MCF 10A (cell line): ENCODE results near the gene CENPX. TPM values are rescaled to one million over a fixed set of nuclear protein-coding genes. Genes with fewer than 3 reads are reported as not detected.

Experiments used
- BruUV-seq: library from RNA; stranded (reverse); fragments of 400-500 nt; replicated peaks from 2 replicates; lab custom pipeline; 2021; lab: Mats Ljungman, UMichigan
- CTCF ChIA-PET: fragments of 300-600 bp; sonication (Branson Sonifier 250); formaldehyde crosslinking; extraction: SDS; loops from one replicate; lab custom pipeline; 2021; ENCODE audit warnings: antibody characterized with exemption, inconsistent platforms; lab: Yijun Ruan, JAX
- POLR2A ChIA-PET: fragments of 300-600, 350-650 bp; sonication (Branson Sonifier 250); formaldehyde crosslinking; extraction: SDS; loops from one replicate; lab custom pipeline; 2020; ENCODE audit warnings: antibody characterized with exemption, inconsistent platforms; lab: Yijun Ruan, JAX
- DNase-seq: peaks from one replicate; pipeline ENCODE4 v3.0.0-alpha.2; 2018; ENCODE audit not compliant: unreplicated experiment
- H3K27ac Mint-ChIP-seq: one replicate; pipeline ENCODE4 v1.8.0; 2022; ENCODE audit warnings: mild to moderate bottlenecking, low read depth, mixed read lengths; ENCODE audit not compliant: unreplicated experiment
- H3K27me3 Mint-ChIP-seq: one replicate; pipeline ENCODE4 v1.8.0; 2022; ENCODE audit warnings: mixed read lengths; ENCODE audit not compliant: insufficient read depth, unreplicated experiment
- H3K36me3 Mint-ChIP-seq: one replicate; pipeline ENCODE4 v1.8.0; 2022; ENCODE audit warnings: mild to moderate bottlenecking, moderate library complexity, mixed read lengths; ENCODE audit not compliant: insufficient read depth, unreplicated experiment
- H3K4me1 Mint-ChIP-seq: one replicate; pipeline ENCODE4 v1.8.0; 2022; ENCODE audit warnings: mixed read lengths; ENCODE audit not compliant: insufficient read depth, unreplicated experiment
- H3K4me3 Mint-ChIP-seq: one replicate; pipeline ENCODE4 v1.8.0; 2022; ENCODE audit warnings: mild to moderate bottlenecking, moderate library complexity, mixed read lengths; ENCODE audit not compliant: unreplicated experiment
- H3K9me3 Mint-ChIP-seq: one replicate; pipeline ENCODE4 v1.8.0; 2022; ENCODE audit warnings: mixed read lengths; ENCODE audit not compliant: unreplicated experiment
- CTCF ChIP-seq: fragments of 200-600 bp; IDR thresholded peaks from one replicate; pipeline ENCODE4 v1.8.0; 2022; ENCODE audit warnings: antibody characterized with exemption, mild to moderate bottlenecking; ENCODE audit not compliant: unreplicated experiment
- intact Hi-C: fragments of 100-400 bp; cut with micrococcal nuclease; formaldehyde crosslinking; loops from 2 replicates; pipeline ENCODE4 v1.14.1; 2022
- total RNA-seq: library from RNA; stranded (reverse); gene quantifications from 2 replicates; pipeline ENCODE4 v1.2.3, GENCODE V29; 2022

The CENPX gene
- total RNA-seq, 1 experiment from 2014 or later: 35.6 TPM

GRCh38 chr17:82049106-82049505 lies 26.4 kb upstream of the CENPX start:
- no TSS peak for BruUV-seq
- H3K36me3 Mint-ChIP-seq: peaks cover 20% of the 10 kb centered on the region
- ChIA-PET CTCF (no interaction called here), POLR2A (interaction anchor here (3.0 kb wide), 1 partner anchor 11 kb away, joined by 11 read pairs; the partner anchor contains the start of gene DCXR)
- H3K4me3 Mint-ChIP-seq: no peak overlapping the region
- no peak for TF ChIP-seq CTCF
- H3K27me3 Mint-ChIP-seq: no peaks in the 10 kb centered on the region
- no peaks in the 10 kb centered on the region for H3K9me3 Mint-ChIP-seq
- H3K27ac Mint-ChIP-seq: no peak overlapping the region
- no peak for DNase-seq
- intact Hi-C loops: no loop called here
- H3K4me1 Mint-ChIP-seq: no peaks in the 10 kb centered on the region

- no TSS peak for BruUV-seq
- intact Hi-C loops: no loop called here
- DNase-seq: no peak
- CTCF ChIA-PET: no interaction called here
- Mint-ChIP-seq H3K9me3 (no peaks in the 10 kb centered on the region), H3K27ac (no peak overlapping the region), H3K4me3 (no peak overlapping the region), H3K36me3 (peaks cover 19% of the 10 kb centered on the region), H3K27me3 (no peaks in the 10 kb centered on the region), H3K4me1 (no peaks in the 10 kb centered on the region)
- no peak for TF ChIP-seq CTCF
- POLR2A ChIA-PET: interaction anchor here (3.0 kb wide), 1 partner anchor 11 kb away, joined by 11 read pairs; the partner anchor contains the start of gene DCXR
Measured at GRCh38 chr17:82048571-82048971, 25.9 kb upstream of the CENPX start.

- ChIA-PET CTCF (interaction anchor here (0.6 kb wide), 1 partner anchor 322 kb away, joined by 4 read pairs; no protein-coding TSS in a partner anchor), POLR2A (interaction anchor here (0.6 to 1.3 kb wide), 3 partner anchors 10 to 62 kb away, joined by 3 to 6 read pairs (median 4); partner anchors contain the start of gene DCXR)
- intact Hi-C loops: no loop called here
- DNase-seq: no peak
- Mint-ChIP-seq H3K4me1 (no peaks in the 10 kb centered on the region), H3K4me3 (no peak overlapping the region), H3K27ac (no peak overlapping the region), H3K36me3 (peaks cover 19% of the 10 kb centered on the region), H3K9me3 (no peaks in the 10 kb centered on the region), H3K27me3 (no peaks in the 10 kb centered on the region)
- TF ChIP-seq CTCF: no peak
- BruUV-seq: TSS peak; percentile 33
Measured at GRCh38 chr17:82047914-82048570, 25.4 kb upstream of the CENPX start.

GRCh38 chr17:82047379-82047778 lies 24.7 kb upstream of the CENPX start:
- H3K27me3 Mint-ChIP-seq: no peaks in the 10 kb centered on the region
- H3K9me3 Mint-ChIP-seq: no peaks in the 10 kb centered on the region
- DNase-seq: no peak
- CTCF ChIA-PET: no interaction called here
- H3K27ac Mint-ChIP-seq: no peak overlapping the region
- BruUV-seq: no TSS peak
- H3K4me3 Mint-ChIP-seq: no peak overlapping the region
- no peak for TF ChIP-seq CTCF
- POLR2A ChIA-PET: interaction anchor here (0.6 to 1.3 kb wide), 3 partner anchors 10 to 63 kb away, joined by 3 to 6 read pairs (median 4); partner anchors contain the start of gene DCXR
- intact Hi-C loops: no loop called here
- H3K4me1 Mint-ChIP-seq: no peaks in the 10 kb centered on the region
- H3K36me3 Mint-ChIP-seq: peaks cover 19% of the 10 kb centered on the region
